ENCODE data around the gene FZD8. TPM values are rescaled to one million over a fixed set of nuclear protein-coding genes. Genes with fewer than 3 reads are reported as not detected.

Gene FZD8
- total RNA-seq, 1 donor from 2014 or later, result 8.9 TPM

GRCh38 chr10:35667270-35667889, 25.3 kb upstream of the FZD8 start:
- H3K9me3 Mint-ChIP-seq (ENCODE audit: unreplicated experiment), result peaks cover 5% of the 10 kb centered on the region

DNA sequence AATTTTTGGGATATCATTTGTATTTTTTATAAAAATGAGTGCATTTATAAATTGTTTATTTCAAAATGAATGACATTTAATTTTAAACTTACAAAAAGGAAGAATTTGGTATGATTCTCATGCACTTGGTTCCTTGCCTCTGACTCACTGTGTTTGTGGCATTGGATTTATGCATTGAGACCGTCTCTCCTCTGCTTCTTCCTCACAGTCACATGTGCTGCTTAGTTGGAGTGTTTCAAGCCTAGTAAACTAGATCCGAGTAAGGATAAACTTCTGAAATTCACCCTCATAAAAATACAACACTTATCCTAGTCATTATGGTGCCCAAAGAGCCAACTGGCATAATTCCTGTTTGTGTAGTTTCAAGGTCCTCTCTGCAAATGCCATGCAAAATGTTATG, 19.1 kb upstream of the FZD8 start:
- Mint-ChIP-seq H3K36me3 (ENCODE audit: unreplicated experiment) (no peaks in the 10 kb centered on the region), H3K4me3 (ENCODE audit: unreplicated experiment) (no peak overlapping the region), H3K27ac (ENCODE audit: unreplicated experiment) (no peak overlapping the region), H3K4me1 (ENCODE audit: low read depth, unreplicated experiment) (no peaks in the 10 kb centered on the region), H3K27me3 (ENCODE audit: unreplicated experiment) (no peaks in the 10 kb centered on the region), H3K9me3 (ENCODE audit: unreplicated experiment) (no peaks in the 10 kb centered on the region)
- TF ChIP-seq CTCF (IDR thresholded peaks at IDR 0.05; ENCODE audit: partially characterized antibody, unreplicated experiment), result no peak
- DNase-seq, result no peak

More at GRCh38 chr10:35667270-35667889, 25.3 kb upstream of the FZD8 start:
- DNase-seq, result no peak
- Mint-ChIP-seq H3K4me3 (ENCODE audit: unreplicated experiment) (peak overlapping the region; percentile 5), H3K4me1 (ENCODE audit: low read depth, unreplicated experiment) (no peaks in the 10 kb centered on the region), H3K27me3 (ENCODE audit: unreplicated experiment) (peaks cover 6% of the 10 kb centered on the region), H3K27ac (ENCODE audit: unreplicated experiment) (no peak overlapping the region), H3K36me3 (ENCODE audit: unreplicated experiment) (peaks cover 14% of the 10 kb centered on the region)
- TF ChIP-seq CTCF (IDR thresholded peaks at IDR 0.05; ENCODE audit: partially characterized antibody, unreplicated experiment), result no peak

DNA sequence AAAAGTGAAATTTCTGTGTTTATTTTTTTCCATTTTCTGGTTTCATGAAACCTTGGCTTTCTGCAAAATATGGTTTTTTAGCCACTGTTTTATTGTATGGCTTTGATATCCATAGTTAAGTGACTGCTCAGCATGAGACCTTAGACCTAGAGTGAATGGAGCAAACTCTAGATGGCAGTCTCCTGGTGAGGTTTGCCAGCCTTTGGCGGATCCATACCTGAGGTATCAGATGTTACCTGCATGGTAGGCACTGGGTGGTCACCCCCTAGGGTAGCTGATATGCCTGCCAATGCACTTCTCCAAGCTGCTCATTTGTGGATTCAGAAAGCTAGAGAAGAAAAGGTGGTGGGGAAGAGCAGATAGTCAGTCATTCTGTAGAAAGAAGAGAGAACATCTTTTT, 17.4 kb upstream of the FZD8 start:
- H3K9me3 Mint-ChIP-seq (ENCODE audit: unreplicated experiment), result no peaks in the 10 kb centered on the region
- no peak for DNase-seq
- no peaks in the 10 kb centered on the region for H3K36me3 Mint-ChIP-seq (ENCODE audit: unreplicated experiment)

GRCh38 chr10:35657621-35658020, 15.5 kb upstream of the FZD8 start:
- no peak for DNase-seq
- no peak for TF ChIP-seq CTCF (IDR thresholded peaks at IDR 0.05; ENCODE audit: partially characterized antibody, unreplicated experiment)

More for the DNA sequence above, 17.4 kb upstream of the FZD8 start:
- no peak for TF ChIP-seq CTCF (IDR thresholded peaks at IDR 0.05; ENCODE audit: partially characterized antibody, unreplicated experiment)
- Mint-ChIP-seq H3K27ac (ENCODE audit: unreplicated experiment) (no peak overlapping the region), H3K27me3 (ENCODE audit: unreplicated experiment) (no peaks in the 10 kb centered on the region), H3K4me3 (ENCODE audit: unreplicated experiment) (no peak overlapping the region), H3K4me1 (ENCODE audit: low read depth, unreplicated experiment) (no peaks in the 10 kb centered on the region)

DNA sequence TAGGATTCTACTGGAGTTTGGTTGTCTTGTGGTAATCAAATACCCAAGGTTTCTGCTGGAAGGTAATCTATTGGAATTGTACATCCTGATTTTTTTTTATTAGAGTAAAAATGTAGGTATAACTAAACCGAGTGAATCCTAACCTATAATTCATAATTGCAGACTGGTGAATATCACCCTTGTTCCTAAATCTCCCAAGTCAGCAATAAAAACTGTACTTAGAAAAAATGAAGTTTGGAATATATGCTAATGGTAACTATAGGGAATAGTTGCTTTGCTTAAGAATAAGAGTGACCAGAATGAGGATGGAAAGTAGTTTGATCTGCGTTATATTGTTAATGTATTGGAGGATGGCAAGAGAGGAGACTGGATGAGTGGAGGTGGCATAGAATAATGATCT, 10.7 kb upstream of the FZD8 start:
- no peak for TF ChIP-seq CTCF (IDR thresholded peaks at IDR 0.05; ENCODE audit: partially characterized antibody, unreplicated experiment)
- Mint-ChIP-seq H3K9me3 (ENCODE audit: unreplicated experiment) (no peaks in the 10 kb centered on the region), H3K27me3 (ENCODE audit: unreplicated experiment) (no peaks in the 10 kb centered on the region), H3K4me1 (ENCODE audit: low read depth, unreplicated experiment) (no peaks in the 10 kb centered on the region), H3K27ac (ENCODE audit: unreplicated experiment) (no peak overlapping the region), H3K36me3 (ENCODE audit: unreplicated experiment) (no peaks in the 10 kb centered on the region), H3K4me3 (ENCODE audit: unreplicated experiment) (no peak overlapping the region)
- DNase-seq, result no peak

More at GRCh38 chr10:35657621-35658020, 15.5 kb upstream of the FZD8 start:
- Mint-ChIP-seq H3K27ac (ENCODE audit: unreplicated experiment) (no peak overlapping the region), H3K27me3 (ENCODE audit: unreplicated experiment) (no peaks in the 10 kb centered on the region), H3K4me3 (ENCODE audit: unreplicated experiment) (no peak overlapping the region), H3K9me3 (ENCODE audit: unreplicated experiment) (no peaks in the 10 kb centered on the region), H3K36me3 (ENCODE audit: unreplicated experiment) (no peaks in the 10 kb centered on the region), H3K4me1 (ENCODE audit: low read depth, unreplicated experiment) (no peaks in the 10 kb centered on the region)
